COLO668 (cell line): ENCODE data around the gene NUFIP2.

ENCODE experiments used
- DNase-seq: peaks from one replicate; lab custom pipeline; 2025; ENCODE audit not compliant: unreplicated experiment; lab: John Stamatoyannopoulos, UW

Gene NUFIP2

GRCh38 chr17:29207975-29208374 is 86.0 kb downstream of the NUFIP2 start:
- DNase-seq, result no peak
